Kidney epithelial cell (primary cell): Measurements from ENCODE around the gene PCDHA8. TPM values are rescaled to one million over a fixed set of nuclear protein-coding genes. Genes with fewer than 3 reads are reported as not detected.
"Not testable (repeated sequence)": the region's sequence is repeated elsewhere in the genome, so short reads cannot be mapped to it uniquely, and the experiment has no call there.

ENCODE experiments used
- DNase-seq: peaks from one replicate; pipeline ENCODE4 v3.0.0-alpha.2; 2010; ENCODE audit warnings: low read depth
- H3K27me3 ChIP-seq: 2 replicates; pipeline ENCODE4 v1.6.0; 2011; ENCODE audit warnings: low read length; ENCODE audit not compliant: control insufficient read depth, insufficient read depth
- H3K36me3 ChIP-seq: 2 replicates; pipeline ENCODE4 v1.5.1; 2011; ENCODE audit warnings: low read length; ENCODE audit not compliant: control insufficient read depth, insufficient read depth
- H3K4me3 ChIP-seq: 2 replicates; pipeline ENCODE4 v1.5.1; 2011; ENCODE audit warnings: low read depth, mild to moderate bottlenecking, control low read depth, low read length
- total RNA-seq: library from RNA; depleted of rRNA; stranded (reverse); fragments of >200 nt; gene quantifications from 2 replicates; pipeline ENCODE4 v1.2.3, GENCODE V29; 2015
- TF ChIP-seq, protein P1 (sequence below): IDR thresholded peaks from 2 replicates; pipeline ENCODE4 v1.5.1; 2011; ENCODE audit warnings: mild to moderate bottlenecking, moderate library complexity, low read length, control low read depth, inconsistent platforms; ENCODE audit not compliant: insufficient read depth, poor library complexity, severe bottlenecking

Gene PCDHA8
- total RNA-seq, 1 donor from 2014 or later = not detected

DNA sequence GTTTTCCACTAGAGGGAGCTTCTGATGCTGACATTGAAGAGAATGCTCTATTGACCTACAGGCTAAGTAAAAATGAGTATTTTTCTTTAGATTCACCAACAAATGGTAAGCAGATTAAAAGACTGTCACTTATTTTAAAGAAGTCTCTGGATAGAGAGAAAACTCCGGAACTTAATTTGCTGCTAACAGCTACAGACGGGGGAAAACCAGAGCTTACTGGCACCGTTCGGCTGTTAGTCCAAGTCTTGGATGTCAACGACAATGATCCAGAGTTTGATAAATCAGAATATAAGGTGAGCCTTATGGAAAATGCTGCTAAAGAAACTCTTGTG, 28.5 kb downstream of the PCDHA8 start:
- TF ChIP-seq, protein P1, sequence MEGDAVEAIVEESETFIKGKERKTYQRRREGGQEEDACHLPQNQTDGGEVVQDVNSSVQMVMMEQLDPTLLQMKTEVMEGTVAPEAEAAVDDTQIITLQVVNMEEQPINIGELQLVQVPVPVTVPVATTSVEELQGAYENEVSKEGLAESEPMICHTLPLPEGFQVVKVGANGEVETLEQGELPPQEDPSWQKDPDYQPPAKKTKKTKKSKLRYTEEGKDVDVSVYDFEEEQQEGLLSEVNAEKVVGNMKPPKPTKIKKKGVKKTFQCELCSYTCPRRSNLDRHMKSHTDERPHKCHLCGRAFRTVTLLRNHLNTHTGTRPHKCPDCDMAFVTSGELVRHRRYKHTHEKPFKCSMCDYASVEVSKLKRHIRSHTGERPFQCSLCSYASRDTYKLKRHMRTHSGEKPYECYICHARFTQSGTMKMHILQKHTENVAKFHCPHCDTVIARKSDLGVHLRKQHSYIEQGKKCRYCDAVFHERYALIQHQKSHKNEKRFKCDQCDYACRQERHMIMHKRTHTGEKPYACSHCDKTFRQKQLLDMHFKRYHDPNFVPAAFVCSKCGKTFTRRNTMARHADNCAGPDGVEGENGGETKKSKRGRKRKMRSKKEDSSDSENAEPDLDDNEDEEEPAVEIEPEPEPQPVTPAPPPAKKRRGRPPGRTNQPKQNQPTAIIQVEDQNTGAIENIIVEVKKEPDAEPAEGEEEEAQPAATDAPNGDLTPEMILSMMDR = no peak
- H3K4me3 ChIP-seq = no peak overlapping the region
- H3K27me3 ChIP-seq = peaks cover 3% of the 10 kb centered on the region
- DNase-seq = no peak
- no peaks in the 10 kb centered on the region for H3K36me3 ChIP-seq

DNA sequence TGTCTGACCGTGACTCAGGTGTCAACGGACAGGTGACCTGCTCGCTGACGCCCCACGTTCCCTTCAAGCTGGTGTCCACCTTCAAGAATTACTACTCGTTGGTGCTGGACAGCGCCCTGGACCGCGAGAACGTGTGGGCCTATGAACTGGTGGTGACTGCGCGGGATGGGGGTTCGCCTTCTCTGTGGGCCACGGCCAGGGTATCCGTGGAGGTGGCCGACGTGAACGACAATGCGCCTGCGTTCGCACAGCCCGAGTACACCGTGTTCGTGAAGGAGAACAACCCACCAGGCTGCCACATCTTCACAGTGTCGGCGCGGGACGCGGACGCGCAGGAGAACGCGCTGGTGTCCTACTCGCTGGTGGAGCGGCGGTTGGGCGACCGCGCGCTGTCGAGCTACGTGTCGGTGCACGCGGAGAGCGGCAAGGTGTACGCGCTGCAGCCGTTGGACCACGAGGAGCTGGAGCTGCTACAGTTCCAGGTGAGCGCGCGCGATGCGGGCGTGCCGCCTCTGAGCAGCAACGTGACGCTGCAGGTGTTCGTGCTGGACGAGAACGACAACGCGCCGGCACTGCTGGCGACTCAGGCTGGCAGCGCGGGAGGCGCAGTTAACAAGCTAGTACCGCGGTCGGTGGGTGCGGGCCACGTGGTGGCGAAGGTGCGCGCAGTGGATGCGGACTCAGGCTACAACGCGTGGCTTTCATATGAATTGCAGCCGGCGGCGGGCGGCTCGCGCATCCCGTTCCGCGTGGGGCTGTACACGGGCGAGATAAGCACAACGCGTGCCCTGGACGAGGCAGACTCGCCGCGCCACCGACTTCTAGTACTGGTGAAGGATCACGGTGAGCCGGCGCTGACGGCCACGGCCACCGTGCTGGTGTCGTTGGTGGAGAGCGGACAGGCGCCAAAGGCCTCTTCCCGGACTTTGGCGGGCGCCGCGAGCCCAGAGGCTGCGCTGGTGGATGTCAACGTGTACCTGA, 29.5 kb downstream of the PCDHA8 start:
- TF ChIP-seq, protein P1 = no peak
- Histone ChIP-seq H3K27me3 (peaks cover 3% of the 10 kb centered on the region), H3K36me3 (no peaks in the 10 kb centered on the region)

DNA sequence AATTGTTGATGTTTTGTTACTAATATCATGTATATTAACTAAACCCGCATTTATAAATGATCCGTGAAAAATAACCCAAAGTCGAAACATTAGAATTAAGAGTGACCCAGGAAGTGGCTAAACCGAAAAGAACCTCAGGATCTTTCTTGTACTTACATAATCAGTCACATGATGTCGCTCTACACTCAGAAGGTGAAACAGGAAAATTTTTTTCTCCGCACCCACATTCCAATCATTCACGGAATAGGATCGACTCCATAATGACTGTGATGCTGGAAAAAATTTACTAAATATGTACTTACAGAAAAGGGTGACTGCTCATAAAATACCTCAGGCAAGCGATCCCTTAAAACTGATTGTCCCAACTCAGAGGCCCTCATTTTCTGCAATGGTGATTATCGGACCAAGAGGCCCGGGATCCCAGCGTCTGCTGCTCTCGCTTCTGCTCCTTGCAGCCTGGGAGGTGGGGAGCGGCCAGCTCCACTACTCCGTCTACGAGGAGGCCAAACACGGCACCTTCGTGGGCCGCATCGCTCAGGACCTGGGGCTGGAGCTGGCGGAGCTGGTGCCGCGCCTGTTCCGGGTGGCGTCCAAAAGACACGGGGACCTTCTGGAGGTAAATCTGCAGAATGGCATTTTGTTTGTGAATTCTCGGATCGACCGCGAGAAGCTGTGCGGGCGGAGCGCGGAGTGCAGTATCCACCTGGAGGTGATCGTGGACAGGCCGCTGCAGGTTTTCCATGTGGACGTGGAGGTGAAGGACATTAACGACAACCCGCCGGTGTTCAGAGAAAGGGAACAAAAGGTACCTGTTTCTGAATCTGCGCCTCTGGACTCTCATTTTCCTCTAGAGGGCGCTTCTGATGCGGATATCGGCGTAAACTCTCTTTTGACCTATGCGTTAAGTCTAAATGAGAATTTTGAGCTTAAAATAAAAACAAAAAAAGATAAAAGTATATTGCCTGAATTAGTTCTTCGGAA, 34.4 kb downstream of the PCDHA8 start, which contains the start of gene PCDHA12:
TSS of gene PCDHA12 (plus strand) at position 224 of the 981 bp plus-strand sequence. CDS start at position 389, 165 bp downstream.
- Histone ChIP-seq H3K27me3 (peaks cover 3% of the 10 kb centered on the region), H3K4me3 (no peak within 1 kb of the TSS), H3K36me3 (no peaks in the 10 kb centered on the region)
- no peak for DNase-seq
- TF ChIP-seq, protein P1 = no peak

More for the DNA sequence above, 29.5 kb downstream of the PCDHA8 start:
- no peak for DNase-seq
- H3K4me3 ChIP-seq = no peak overlapping the region

- DNase-seq, H3K36me3 ChIP-seq, H3K4me3 ChIP-seq, H3K27me3 ChIP-seq: not testable (repeated sequence)
Observed at GRCh38 chr5:140876541-140877261, 35.7 kb downstream of the PCDHA8 start.

DNA sequence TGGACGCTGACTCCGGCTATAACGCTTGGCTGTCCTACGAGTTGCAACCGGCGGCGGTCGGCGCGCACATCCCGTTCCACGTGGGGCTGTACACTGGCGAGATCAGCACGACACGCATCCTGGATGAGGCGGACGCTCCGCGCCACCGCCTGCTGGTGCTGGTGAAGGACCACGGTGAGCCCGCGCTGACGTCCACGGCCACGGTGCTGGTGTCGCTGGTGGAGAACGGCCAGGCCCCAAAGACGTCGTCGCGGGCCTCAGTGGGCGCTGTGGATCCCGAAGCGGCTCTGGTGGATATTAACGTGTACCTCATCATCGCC, 36.2 kb downstream of the PCDHA8 start:
- TF ChIP-seq, protein P1 = no peak
- DNase-seq = no peak
- no peaks in the 10 kb centered on the region for H3K27me3 ChIP-seq
- no peaks in the 10 kb centered on the region for H3K36me3 ChIP-seq
- H3K4me3 ChIP-seq = no peak overlapping the region
